Measurements from ENCODE around the gene CCKAR. TPM values are rescaled to one million over a fixed set of nuclear protein-coding genes. Genes with fewer than 3 reads are reported as not detected.

The CCKAR gene
- total RNA-seq, 1 donor from 2014 or later, result not detected

DNA sequence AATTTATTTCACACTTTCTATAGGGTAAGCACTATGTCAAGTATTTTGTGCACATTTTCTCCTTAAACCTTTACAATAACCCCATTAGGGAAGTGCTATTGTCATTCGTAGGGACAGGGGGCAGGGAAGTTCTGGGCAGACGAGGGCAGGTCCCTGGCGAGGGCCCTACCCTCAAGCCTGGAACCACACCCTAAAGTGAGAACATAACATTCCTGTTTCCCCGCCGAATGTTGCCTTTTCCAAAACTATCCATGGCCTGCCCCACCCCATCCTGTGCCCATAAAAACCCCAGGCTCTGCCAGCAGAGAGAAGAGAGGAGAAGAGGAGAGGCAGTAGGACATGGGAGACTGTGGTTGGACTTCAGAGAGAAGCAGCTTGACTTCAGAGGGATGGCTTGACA is 39.8 kb upstream of the CCKAR start:
- FAIRE-seq, result no peak
- Histone ChIP-seq H3K36me3 (ENCODE audit: insufficient read depth, low read length) (no peaks in the 10 kb centered on the region), H4K20me1 (ENCODE audit: insufficient read depth, low read length) (no peaks in the 10 kb centered on the region), H3K27ac (ENCODE audit: low read depth, low read length) (no peak overlapping the region), H3K27me3 (ENCODE audit: insufficient read depth, low read length) (no peaks in the 10 kb centered on the region), H3K9me3 (ENCODE audit: insufficient read depth, low read depth, low read length) (no peaks in the 10 kb centered on the region), H3K79me2 (ENCODE audit: insufficient read depth, low read length) (no peaks in the 10 kb centered on the region), H3K4me1 (ENCODE audit: insufficient read depth, low read length) (peaks cover 9% of the 10 kb centered on the region), H3K9ac (ENCODE audit: low read length) (no peak overlapping the region), H3K4me3 (ENCODE audit: insufficient read depth, low read depth, low read length) (no peak overlapping the region), H3K4me2 (ENCODE audit: low read length) (no peak overlapping the region), H2AFZ (ENCODE audit: low read depth, low read length) (no peak overlapping the region)
- H3K27ac Mint-ChIP-seq (ENCODE audit: unreplicated experiment), result no peak overlapping the region
- no peaks in the 10 kb centered on the region for H3K9me3 Mint-ChIP-seq (ENCODE audit: unreplicated experiment)
- TF ChIP-seq, protein P1, sequence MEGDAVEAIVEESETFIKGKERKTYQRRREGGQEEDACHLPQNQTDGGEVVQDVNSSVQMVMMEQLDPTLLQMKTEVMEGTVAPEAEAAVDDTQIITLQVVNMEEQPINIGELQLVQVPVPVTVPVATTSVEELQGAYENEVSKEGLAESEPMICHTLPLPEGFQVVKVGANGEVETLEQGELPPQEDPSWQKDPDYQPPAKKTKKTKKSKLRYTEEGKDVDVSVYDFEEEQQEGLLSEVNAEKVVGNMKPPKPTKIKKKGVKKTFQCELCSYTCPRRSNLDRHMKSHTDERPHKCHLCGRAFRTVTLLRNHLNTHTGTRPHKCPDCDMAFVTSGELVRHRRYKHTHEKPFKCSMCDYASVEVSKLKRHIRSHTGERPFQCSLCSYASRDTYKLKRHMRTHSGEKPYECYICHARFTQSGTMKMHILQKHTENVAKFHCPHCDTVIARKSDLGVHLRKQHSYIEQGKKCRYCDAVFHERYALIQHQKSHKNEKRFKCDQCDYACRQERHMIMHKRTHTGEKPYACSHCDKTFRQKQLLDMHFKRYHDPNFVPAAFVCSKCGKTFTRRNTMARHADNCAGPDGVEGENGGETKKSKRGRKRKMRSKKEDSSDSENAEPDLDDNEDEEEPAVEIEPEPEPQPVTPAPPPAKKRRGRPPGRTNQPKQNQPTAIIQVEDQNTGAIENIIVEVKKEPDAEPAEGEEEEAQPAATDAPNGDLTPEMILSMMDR (IDR thresholded peaks at IDR 0.05; ENCODE audit: insufficient read depth, low read depth, low read length), result no peak
- TF ChIP-seq EZH2 (IDR thresholded peaks at IDR 0.05; ENCODE audit: insufficient read depth, low read length), result no peak
- H3K36me3 Mint-ChIP-seq (ENCODE audit: low read depth, unreplicated experiment), result no peaks in the 10 kb centered on the region
- peaks cover 7% of the 10 kb centered on the region for H3K4me1 Mint-ChIP-seq (ENCODE audit: low read depth, unreplicated experiment)
- no peak overlapping the region for H3K4me3 Mint-ChIP-seq (ENCODE audit: unreplicated experiment)
- no peak for DNase-seq (ENCODE audit: low read depth)
- H3K27me3 Mint-ChIP-seq (ENCODE audit: low read depth, unreplicated experiment), result no peaks in the 10 kb centered on the region

DNA sequence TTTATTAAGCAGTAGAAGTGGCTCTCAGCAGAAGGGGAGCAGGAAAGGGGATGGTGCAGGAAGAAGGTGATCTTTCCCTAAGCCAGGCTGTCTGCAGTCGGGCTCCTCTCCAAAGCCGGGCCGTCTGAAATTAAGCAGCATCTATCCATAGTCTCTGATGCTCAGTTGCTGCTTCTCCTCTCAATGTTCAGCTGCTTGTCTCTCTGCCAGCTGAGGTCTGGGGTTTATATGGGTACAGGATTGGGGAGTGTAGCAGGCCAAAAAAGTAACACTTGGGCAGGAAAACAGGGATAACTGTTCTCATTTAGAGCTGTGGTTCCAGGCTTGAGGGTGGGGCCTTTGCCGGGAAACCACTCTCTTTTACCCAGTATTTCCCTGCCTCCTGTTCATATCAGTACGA is 39.2 kb upstream of the CCKAR start:
- H3K27ac Mint-ChIP-seq (ENCODE audit: unreplicated experiment), result no peak overlapping the region
- H3K27me3 ChIP-seq (ENCODE audit: insufficient read depth, low read length), result no peaks in the 10 kb centered on the region
- no peak overlapping the region for H3K4me3 ChIP-seq (ENCODE audit: insufficient read depth, low read depth, low read length)
- peaks cover 12% of the 10 kb centered on the region for H3K4me1 Mint-ChIP-seq (ENCODE audit: low read depth, unreplicated experiment)
- no peak overlapping the region for H3K4me2 ChIP-seq (ENCODE audit: low read length)
- H3K4me1 ChIP-seq (ENCODE audit: insufficient read depth, low read length), result peaks cover 11% of the 10 kb centered on the region
- H4K20me1 ChIP-seq (ENCODE audit: insufficient read depth, low read length), result no peaks in the 10 kb centered on the region
- no peaks in the 10 kb centered on the region for H3K36me3 Mint-ChIP-seq (ENCODE audit: low read depth, unreplicated experiment)
- no peak overlapping the region for H3K9ac ChIP-seq (ENCODE audit: low read length)
- DNase-seq (ENCODE audit: low read depth) (no peak), FAIRE-seq (no peak)
- peak overlapping the region; percentile 31 for H2AFZ ChIP-seq (ENCODE audit: low read depth, low read length)
- no peak for TF ChIP-seq EZH2 (IDR thresholded peaks at IDR 0.05; ENCODE audit: insufficient read depth, low read length)
- TF ChIP-seq, protein P1 (IDR thresholded peaks at IDR 0.05; ENCODE audit: insufficient read depth, low read depth, low read length), result no peak
- H3K9me3 ChIP-seq (ENCODE audit: insufficient read depth, low read depth, low read length), result no peaks in the 10 kb centered on the region
- H3K9me3 Mint-ChIP-seq (ENCODE audit: unreplicated experiment), result no peaks in the 10 kb centered on the region
- H3K27me3 Mint-ChIP-seq (ENCODE audit: low read depth, unreplicated experiment), result no peaks in the 10 kb centered on the region
- H3K79me2 ChIP-seq (ENCODE audit: insufficient read depth, low read length), result no peaks in the 10 kb centered on the region
- no peaks in the 10 kb centered on the region for H3K36me3 ChIP-seq (ENCODE audit: insufficient read depth, low read length)
- no peak overlapping the region for H3K27ac ChIP-seq (ENCODE audit: low read depth, low read length)
- H3K4me3 Mint-ChIP-seq (ENCODE audit: unreplicated experiment), result no peak overlapping the region

DNA sequence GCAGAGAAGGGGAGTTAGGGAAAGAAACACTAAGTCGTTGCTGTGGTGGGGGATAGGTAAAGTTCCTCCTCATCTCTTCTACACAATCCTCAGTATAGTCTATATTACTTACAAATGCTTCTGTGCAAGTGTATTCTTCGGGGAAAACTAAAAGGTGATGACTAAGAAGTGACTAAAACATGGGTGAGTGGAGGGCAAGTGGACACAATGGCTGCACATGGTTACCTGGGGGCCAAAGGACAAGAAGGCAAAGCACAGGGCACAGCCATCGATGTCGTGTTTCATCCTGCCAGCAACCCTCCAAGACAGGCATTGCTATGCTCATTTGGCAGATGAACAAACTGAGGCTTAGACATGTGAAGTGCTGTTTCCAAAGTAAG is 35.5 kb upstream of the CCKAR start:
- Histone ChIP-seq H3K79me2 (ENCODE audit: insufficient read depth, low read length) (no peaks in the 10 kb centered on the region), H3K36me3 (ENCODE audit: insufficient read depth, low read length) (no peaks in the 10 kb centered on the region), H3K4me1 (ENCODE audit: insufficient read depth, low read length) (peaks cover 20% of the 10 kb centered on the region), H3K4me3 (ENCODE audit: insufficient read depth, low read depth, low read length) (no peak overlapping the region), H3K4me2 (ENCODE audit: low read length) (peak overlapping the region; percentile 46), H2AFZ (ENCODE audit: low read depth, low read length) (peak overlapping the region; percentile 26), H3K9ac (ENCODE audit: low read length) (peak overlapping the region; percentile 4), H4K20me1 (ENCODE audit: insufficient read depth, low read length) (no peaks in the 10 kb centered on the region), H3K27ac (ENCODE audit: low read depth, low read length) (peak overlapping the region; percentile 17), H3K9me3 (ENCODE audit: insufficient read depth, low read depth, low read length) (no peaks in the 10 kb centered on the region), H3K27me3 (ENCODE audit: insufficient read depth, low read length) (no peaks in the 10 kb centered on the region)
- FAIRE-seq, result no peak
- DNase-seq (ENCODE audit: low read depth), result peak; percentile 32
- Mint-ChIP-seq H3K4me1 (ENCODE audit: low read depth, unreplicated experiment) (peaks cover 32% of the 10 kb centered on the region), H3K27me3 (ENCODE audit: low read depth, unreplicated experiment) (no peaks in the 10 kb centered on the region), H3K36me3 (ENCODE audit: low read depth, unreplicated experiment) (no peaks in the 10 kb centered on the region), H3K9me3 (ENCODE audit: unreplicated experiment) (no peaks in the 10 kb centered on the region), H3K27ac (ENCODE audit: unreplicated experiment) (no peak overlapping the region), H3K4me3 (ENCODE audit: unreplicated experiment) (no peak overlapping the region)
- TF ChIP-seq, protein P1 (IDR thresholded peaks at IDR 0.05; ENCODE audit: insufficient read depth, low read depth, low read length), result no peak
- no peak for TF ChIP-seq EZH2 (IDR thresholded peaks at IDR 0.05; ENCODE audit: insufficient read depth, low read length)

Measured in astrocyte (in vitro differentiated cells and primary cell).